GM12864 (cell line): ENCODE results near the gene CSF1R.
"Not testable (repeated sequence)": the region's sequence is repeated elsewhere in the genome, so short reads cannot be mapped to it uniquely, and the experiment has no call there.

Experiments used
- DNase-seq: peaks from one replicate; pipeline ENCODE4 v3.0.0-alpha.2; 2011; ENCODE audit warnings: low read depth
- H3K4me3 ChIP-seq: 2 replicates; pipeline ENCODE4 v1.5.1; 2011; ENCODE audit warnings: mild to moderate bottlenecking, low read depth, low read length, control low read depth
- TF ChIP-seq, protein P1 (sequence below): IDR thresholded peaks from 2 replicates; pipeline ENCODE4 v1.5.1; 2011; ENCODE audit warnings: low read depth, mild to moderate bottlenecking, moderate library complexity, low read length, control low read depth, inconsistent platforms; ENCODE audit errors: missing control alignments

Gene CSF1R

DNA sequence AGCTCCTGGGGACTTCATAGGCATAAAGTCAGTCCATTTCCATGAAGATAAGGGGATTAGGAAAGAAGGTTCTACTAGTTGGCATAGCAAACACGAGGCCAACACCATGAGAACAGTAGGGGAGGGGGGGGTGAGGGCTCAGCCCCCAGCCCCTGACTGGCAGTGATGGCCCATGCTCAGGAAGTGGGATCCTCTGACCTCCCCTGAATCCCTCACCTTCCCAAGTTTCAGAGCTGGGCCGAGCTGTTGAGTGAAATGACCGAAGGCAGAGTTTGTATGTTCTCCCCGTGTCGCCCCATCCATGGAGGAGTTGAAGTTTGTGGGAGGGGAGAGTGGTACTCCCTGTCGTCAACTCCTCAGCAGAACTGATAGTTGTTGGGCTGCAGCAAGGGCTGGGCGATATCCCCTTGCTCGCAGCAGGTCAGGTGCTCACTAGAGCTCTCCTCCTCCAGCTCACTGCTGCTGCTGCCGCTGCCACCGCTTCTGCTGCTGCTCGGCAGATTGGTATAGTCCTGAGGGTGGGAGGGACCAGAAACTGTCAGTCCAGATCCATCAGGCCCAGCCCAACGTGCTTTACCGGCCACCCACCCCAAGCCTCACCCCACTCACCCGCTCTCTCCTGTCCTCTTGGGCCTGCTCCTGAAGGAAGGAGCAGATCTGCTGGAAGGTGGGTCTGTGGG is 32.5 kb downstream of the CSF1R start:
- no peak for DNase-seq

GRCh38 chr5:150052956-150053712 is 33.2 kb downstream of the CSF1R start:
- TF ChIP-seq, protein P1, sequence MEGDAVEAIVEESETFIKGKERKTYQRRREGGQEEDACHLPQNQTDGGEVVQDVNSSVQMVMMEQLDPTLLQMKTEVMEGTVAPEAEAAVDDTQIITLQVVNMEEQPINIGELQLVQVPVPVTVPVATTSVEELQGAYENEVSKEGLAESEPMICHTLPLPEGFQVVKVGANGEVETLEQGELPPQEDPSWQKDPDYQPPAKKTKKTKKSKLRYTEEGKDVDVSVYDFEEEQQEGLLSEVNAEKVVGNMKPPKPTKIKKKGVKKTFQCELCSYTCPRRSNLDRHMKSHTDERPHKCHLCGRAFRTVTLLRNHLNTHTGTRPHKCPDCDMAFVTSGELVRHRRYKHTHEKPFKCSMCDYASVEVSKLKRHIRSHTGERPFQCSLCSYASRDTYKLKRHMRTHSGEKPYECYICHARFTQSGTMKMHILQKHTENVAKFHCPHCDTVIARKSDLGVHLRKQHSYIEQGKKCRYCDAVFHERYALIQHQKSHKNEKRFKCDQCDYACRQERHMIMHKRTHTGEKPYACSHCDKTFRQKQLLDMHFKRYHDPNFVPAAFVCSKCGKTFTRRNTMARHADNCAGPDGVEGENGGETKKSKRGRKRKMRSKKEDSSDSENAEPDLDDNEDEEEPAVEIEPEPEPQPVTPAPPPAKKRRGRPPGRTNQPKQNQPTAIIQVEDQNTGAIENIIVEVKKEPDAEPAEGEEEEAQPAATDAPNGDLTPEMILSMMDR, result no peak
- no peak for DNase-seq
- H3K4me3 ChIP-seq, result no peak overlapping the region

More for the DNA sequence above, 32.5 kb downstream of the CSF1R start:
- TF ChIP-seq, protein P1, result no peak
- no peak overlapping the region for H3K4me3 ChIP-seq

DNA sequence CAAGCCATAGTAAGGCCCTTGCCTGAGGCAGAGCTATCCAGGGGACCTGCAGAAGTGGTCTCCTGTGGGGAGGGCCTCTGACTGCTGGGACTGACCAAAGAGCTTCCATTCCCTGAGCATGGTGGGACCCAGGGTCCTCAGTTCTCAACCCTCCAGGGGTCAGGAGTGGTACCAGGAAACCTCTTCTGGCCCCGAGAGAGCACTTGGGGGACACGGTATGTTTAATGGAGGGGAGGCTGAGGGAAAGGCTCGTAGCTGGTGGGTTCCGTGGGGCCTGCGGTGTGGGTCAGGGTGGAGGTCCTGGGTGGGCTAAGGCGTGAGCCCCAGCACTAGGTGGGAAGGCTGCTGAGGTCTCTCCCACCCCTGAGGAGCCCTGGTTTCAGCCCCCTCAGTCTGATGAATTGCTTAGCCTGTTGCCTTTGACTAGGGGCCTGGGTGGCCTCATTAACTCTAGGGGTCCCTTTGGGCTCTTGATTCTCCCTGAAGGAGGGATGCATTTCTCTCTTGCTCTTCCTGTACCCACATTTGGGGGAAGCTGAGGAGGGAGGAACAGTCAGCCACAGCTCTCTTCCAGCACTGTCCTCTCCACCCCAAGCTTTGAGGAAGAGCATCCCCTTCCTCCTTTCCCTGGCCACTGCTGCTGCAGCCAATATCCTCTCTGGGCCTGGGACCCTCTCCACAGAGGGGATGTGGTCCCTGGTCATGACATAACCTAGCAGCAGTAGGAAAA is 34.0 kb downstream of the CSF1R start:
- TF ChIP-seq, protein P1, result no peak
- no peak for DNase-seq
- no peak overlapping the region for H3K4me3 ChIP-seq

- DNase-seq, result no peak
- H3K4me3 ChIP-seq, result no peak overlapping the region
- TF ChIP-seq, protein P1, result no peak
These were observed 34.6 kb downstream of the CSF1R start for GRCh38 chr5:150051657-150052195.

GRCh38 chr5:150050172-150050811 is 36.1 kb downstream of the CSF1R start:
- not testable (repeated sequence) for H3K4me3 ChIP-seq, DNase-seq

- no peak overlapping the region for H3K4me3 ChIP-seq
- TF ChIP-seq, protein P1, result no peak
These were observed 40.3 kb downstream of the CSF1R start for GRCh38 chr5:150046031-150046430.

More at GRCh38 chr5:150046031-150046430, 40.3 kb downstream of the CSF1R start:
- DNase-seq, result no peak
